ENCODE measurements around the gene SGCE.

DNA sequence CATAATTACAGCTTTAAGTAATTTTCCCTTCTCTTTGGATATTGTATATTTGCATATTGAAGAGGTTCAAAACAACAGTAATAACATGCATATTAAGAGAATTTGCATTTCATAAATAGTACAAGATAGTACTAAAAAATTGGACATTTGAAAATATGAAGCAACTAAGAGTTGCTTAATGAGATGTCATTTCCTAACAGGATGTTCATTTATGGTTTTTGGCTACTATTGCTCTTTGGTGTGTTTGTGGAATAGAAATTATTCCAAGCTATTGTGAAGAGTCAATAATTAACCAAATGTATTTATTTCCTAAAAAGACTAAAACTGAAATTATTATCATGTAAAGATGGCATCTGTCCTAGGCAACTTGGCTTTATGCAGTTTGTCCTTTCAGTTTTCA is 4.1 kb upstream of the SGCE start:
- TF ChIP-seq CTCF (conservative IDR thresholded peaks at IDR 0.05; ENCODE audit: low read depth, low read length) = no peak
- TF ChIP-seq EZH2 (IDR thresholded peaks at IDR 0.05; ENCODE audit: low read length, unreplicated experiment) = no peak
